SK-N-SH treated with all-trans-retinoic acid at 6 μM for 48 hours (cell line): ENCODE measurements around the gene CDCA3.

Source experiments
- ARNTL ChIP-seq: fragments of 450-650 bp; formaldehyde crosslinking; IDR thresholded peaks from 2 replicates; pipeline ENCODE4 v1.5.0; 2020; ENCODE audit warnings: low read depth, mild to moderate bottlenecking, moderate library complexity, borderline replicate concordance
- CREB5 ChIP-seq: fragments of 250-450 bp; sonication (Bioruptor Pico); IDR thresholded peaks from 2 replicates; pipeline ENCODE4 v1.5.1; 2020; ENCODE audit warnings: low read depth, mild to moderate bottlenecking, moderate library complexity
- CSDC2 ChIP-seq: fragments of 250-450 bp; sonication (Bioruptor Pico); IDR thresholded peaks from 2 replicates; pipeline ENCODE4 v1.5.0; 2020; ENCODE audit warnings: mild to moderate bottlenecking, moderate library complexity
- CSRNP3 ChIP-seq: fragments of 250-450 bp; sonication (Bioruptor Pico); IDR thresholded peaks from 2 replicates; pipeline ENCODE4 v1.5.1; 2021; ENCODE audit warnings: mild to moderate bottlenecking, moderate library complexity
- PATZ1 ChIP-seq: fragments of 250-450 bp; sonication (Bioruptor Pico); IDR thresholded peaks from 2 replicates; pipeline ENCODE4 v1.8.0; 2020; ENCODE audit warnings: mild to moderate bottlenecking, moderate library complexity, borderline replicate concordance
- RARB ChIP-seq: fragments of 250-450 bp; sonication (Bioruptor Pico); IDR thresholded peaks from 2 replicates; pipeline ENCODE4 v1.8.0; 2021; ENCODE audit warnings: mild to moderate bottlenecking, moderate library complexity
- ZFP3 ChIP-seq: fragments of 250-450 bp; sonication (Bioruptor Pico); IDR thresholded peaks from 2 replicates; pipeline ENCODE4 v1.5.0; 2020; ENCODE audit warnings: mild to moderate bottlenecking, moderate library complexity
- ZNF565 ChIP-seq: fragments of 450-650 bp; formaldehyde crosslinking; conservative IDR thresholded peaks from 2 replicates; pipeline ENCODE4 v1.5.0; 2020; ENCODE audit warnings: low read depth, mild to moderate bottlenecking, moderate library complexity
- ZNF8 ChIP-seq: fragments of 450-650 bp; formaldehyde crosslinking; IDR thresholded peaks from 2 replicates; pipeline ENCODE4 v1.5.0; 2020; ENCODE audit warnings: mild to moderate bottlenecking, moderate library complexity

- no peak for TF ChIP-seq ZNF8 (CRISPR knock-in tag)
- no peak for TF ChIP-seq PATZ1 (CRISPR knock-in tag)
- TF ChIP-seq ARNTL, result no peak
- no peak for TF ChIP-seq CSRNP3
- no peak for TF ChIP-seq CSDC2
- no peak for TF ChIP-seq CREB5 (CRISPR knock-in tag)
- TF ChIP-seq RARB, result no peak
- no peak for TF ChIP-seq ZNF565
- TF ChIP-seq ZFP3 (CRISPR knock-in tag), result no peak
These were observed 20.2 kb upstream of the CDCA3 start for GRCh38 chr12:6871052-6871957.
